ENCODE measurements around the gene ERVW-1.

The ERVW-1 gene

GRCh38 chr7:92460109-92460508 lies 17.6 kb downstream of the ERVW-1 start:
- H3K27ac ChIP-seq (replicated peaks) = no peak overlapping the region

GRCh38 chr7:92456236-92456635 lies 21.5 kb downstream of the ERVW-1 start:
- no peaks in the 10 kb centered on the region for H3K27me3 ChIP-seq (ENCODE audit: insufficient read depth, poor library complexity, severe bottlenecking)
- no peak overlapping the region for H3K4me3 ChIP-seq (replicated peaks; ENCODE audit: insufficient read depth, low read length)
- DNase-seq (ENCODE audit: low read depth in 1 of 2, low spot score in 1 of 2) = no peak
- TF ChIP-seq SPI1 (IDR thresholded peaks at IDR 0.05; ENCODE audit: borderline replicate concordance, low read depth) (no peak), REST (IDR thresholded peaks at IDR 0.05; ENCODE audit: insufficient replicate concordance, low read depth) (no peak)
- H3K27ac ChIP-seq (replicated peaks) = no peak overlapping the region

More at GRCh38 chr7:92460109-92460508, 17.6 kb downstream of the ERVW-1 start:
- H3K27me3 ChIP-seq (ENCODE audit: insufficient read depth, poor library complexity, severe bottlenecking) = no peaks in the 10 kb centered on the region
- DNase-seq (ENCODE audit: low read depth in 1 of 2, low spot score in 1 of 2) = no peak
- TF ChIP-seq REST (IDR thresholded peaks at IDR 0.05; ENCODE audit: insufficient replicate concordance, low read depth) = no peak
- no peak overlapping the region for H3K4me3 ChIP-seq (replicated peaks; ENCODE audit: insufficient read depth, low read length)

- no peak overlapping the region for H3K4me3 ChIP-seq (replicated peaks; ENCODE audit: insufficient read depth, low read length)
- no peak for TF ChIP-seq REST (IDR thresholded peaks at IDR 0.05; ENCODE audit: insufficient replicate concordance, low read depth)
- DNase-seq (ENCODE audit: low read depth in 1 of 2, low spot score in 1 of 2) = no peak
- H3K27me3 ChIP-seq (ENCODE audit: insufficient read depth, poor library complexity, severe bottlenecking) = no peaks in the 10 kb centered on the region
- no peak overlapping the region for H3K27ac ChIP-seq (replicated peaks)
These were observed 26.1 kb downstream of the ERVW-1 start for GRCh38 chr7:92451645-92452044.

- peak overlapping the region; percentile 83 for H3K4me3 ChIP-seq (replicated peaks; ENCODE audit: insufficient read depth, low read length)
- no peaks in the 10 kb centered on the region for H3K27me3 ChIP-seq (ENCODE audit: insufficient read depth, poor library complexity, severe bottlenecking)
- DNase-seq (ENCODE audit: low read depth in 1 of 2, low spot score in 1 of 2) = peak; percentile 47 to 68
- TF ChIP-seq GABPA (IDR thresholded peaks at IDR 0.05; ENCODE audit: low read depth) (peak; percentile 46; the same call in 1 of the 2 replicates), REST (IDR thresholded peaks at IDR 0.05; ENCODE audit: insufficient replicate concordance, low read depth) (no peak), CTCF (IDR thresholded peaks at IDR 0.05; ENCODE audit: insufficient read depth, low read length) (peak; percentile 43), POLR2AphosphoS5 (IDR thresholded peaks at IDR 0.05; ENCODE audit: low read depth) (no peak)
- H3K27ac ChIP-seq (replicated peaks) = peak overlapping the region; percentile 96
These were observed 29.5 kb downstream of the ERVW-1 start for GRCh38 chr7:92448205-92448747.

Data from HL-60 (cell line).